HT1080 (cell line): ENCODE results near the gene IRX4. TPM values are rescaled to one million over a fixed set of nuclear protein-coding genes. Genes with fewer than 3 reads are reported as not detected.
"Not testable (repeated sequence)": the region's sequence is repeated elsewhere in the genome, so short reads cannot be mapped to it uniquely, and the experiment has no call there.

Experiments
- DNase-seq: peaks from one replicate; pipeline ENCODE4 v3.0.0-alpha.2; 2015; ENCODE audit warnings: low read depth
- total RNA-seq: library from RNA; depleted of rRNA; stranded (reverse); fragments of >200 nt; shearing (Covaris generic); gene quantifications from 2 replicates; pipeline ENCODE4 v1.2.3, GENCODE V29; 2014

The IRX4 gene
- total RNA-seq, 1 experiment from 2014 or later: not detected

DNA sequence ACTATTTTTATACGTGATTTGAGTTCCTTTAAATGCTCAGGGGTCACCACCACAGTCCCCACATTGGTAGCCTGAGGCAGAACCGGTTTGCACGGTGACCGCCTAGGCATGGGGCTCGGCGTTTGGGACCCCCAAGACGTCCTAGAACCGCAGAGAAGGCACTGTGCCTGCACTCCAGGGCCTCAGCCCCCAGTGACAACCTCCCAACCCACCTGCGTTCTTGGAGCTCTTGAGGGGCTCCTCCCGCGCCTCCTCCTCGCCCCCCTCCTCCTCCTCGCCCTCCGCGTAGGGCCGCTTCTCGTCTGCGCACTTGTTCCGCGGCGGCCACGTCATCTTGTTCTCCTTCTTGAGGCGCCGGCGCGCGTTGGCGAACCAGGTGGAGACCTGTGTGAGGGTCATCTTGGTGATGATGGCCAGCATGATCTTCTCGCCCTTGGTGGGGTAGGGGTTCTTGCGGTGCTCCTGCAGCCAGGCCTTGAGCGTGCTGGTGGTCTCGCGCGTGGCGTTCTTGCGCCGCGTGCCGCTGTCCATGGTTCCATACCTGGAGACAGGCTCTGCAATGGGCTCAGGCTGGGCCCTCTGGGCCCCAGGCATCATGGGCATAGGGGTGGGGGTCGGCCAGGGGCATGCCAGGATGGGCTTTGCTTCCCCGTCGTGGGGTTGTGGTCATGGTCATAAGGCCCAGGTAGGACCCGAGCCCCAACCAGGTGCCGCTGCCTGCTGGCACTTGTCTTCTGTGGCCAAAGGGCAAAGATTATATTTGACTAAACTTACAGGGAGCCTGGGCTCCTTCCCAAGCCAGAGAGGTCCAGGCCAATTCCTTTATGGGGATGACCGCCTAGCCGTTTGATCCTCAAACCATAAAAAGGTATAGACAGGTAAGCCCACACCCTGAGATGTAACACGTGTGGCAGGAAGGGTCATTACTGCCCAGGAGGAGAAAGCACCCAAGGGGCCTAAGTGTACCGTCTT lies 3.1 kb downstream of the IRX4 start:
- DNase-seq: no peak

DNA sequence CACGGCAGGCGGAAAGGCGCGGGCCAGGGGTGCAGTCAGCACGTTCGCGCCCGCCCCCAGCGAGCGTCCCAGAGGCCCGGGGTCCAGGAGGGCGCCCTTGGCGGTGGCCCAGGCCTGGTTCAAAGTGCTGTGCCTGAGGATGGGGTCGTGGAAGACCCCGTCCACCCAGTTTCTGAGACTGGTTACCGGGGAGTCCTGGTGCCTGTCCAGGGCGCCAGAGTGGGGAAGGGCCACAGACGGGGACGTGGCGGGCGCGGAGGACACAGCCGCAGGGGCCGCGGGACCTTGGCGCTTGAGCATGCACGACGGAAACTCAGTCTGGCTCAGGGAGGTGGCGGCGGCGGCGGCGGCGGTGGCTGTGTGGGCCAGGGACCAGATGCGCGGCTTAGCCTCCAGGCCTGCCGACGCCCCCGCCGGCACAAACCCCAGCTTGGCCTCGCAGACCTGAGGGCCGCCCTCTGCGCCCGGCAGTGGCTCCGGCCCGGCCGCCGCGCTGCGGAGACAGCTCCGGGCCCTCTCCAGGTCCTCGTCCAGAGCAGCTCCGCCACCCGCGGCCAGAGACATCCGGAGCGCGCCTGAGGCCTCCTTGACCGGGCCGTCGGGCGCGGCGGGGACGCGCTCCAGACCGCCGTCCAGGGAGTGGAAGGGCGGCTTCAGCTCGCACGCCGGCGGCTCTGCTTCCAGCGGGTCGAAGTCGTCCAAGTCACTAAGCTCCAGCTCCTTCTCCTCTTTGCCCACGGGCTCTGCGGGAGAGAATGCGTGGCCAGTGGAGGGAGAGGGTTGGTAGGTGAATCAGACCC lies 4.5 kb downstream of the IRX4 start:
- no peak for DNase-seq

DNA sequence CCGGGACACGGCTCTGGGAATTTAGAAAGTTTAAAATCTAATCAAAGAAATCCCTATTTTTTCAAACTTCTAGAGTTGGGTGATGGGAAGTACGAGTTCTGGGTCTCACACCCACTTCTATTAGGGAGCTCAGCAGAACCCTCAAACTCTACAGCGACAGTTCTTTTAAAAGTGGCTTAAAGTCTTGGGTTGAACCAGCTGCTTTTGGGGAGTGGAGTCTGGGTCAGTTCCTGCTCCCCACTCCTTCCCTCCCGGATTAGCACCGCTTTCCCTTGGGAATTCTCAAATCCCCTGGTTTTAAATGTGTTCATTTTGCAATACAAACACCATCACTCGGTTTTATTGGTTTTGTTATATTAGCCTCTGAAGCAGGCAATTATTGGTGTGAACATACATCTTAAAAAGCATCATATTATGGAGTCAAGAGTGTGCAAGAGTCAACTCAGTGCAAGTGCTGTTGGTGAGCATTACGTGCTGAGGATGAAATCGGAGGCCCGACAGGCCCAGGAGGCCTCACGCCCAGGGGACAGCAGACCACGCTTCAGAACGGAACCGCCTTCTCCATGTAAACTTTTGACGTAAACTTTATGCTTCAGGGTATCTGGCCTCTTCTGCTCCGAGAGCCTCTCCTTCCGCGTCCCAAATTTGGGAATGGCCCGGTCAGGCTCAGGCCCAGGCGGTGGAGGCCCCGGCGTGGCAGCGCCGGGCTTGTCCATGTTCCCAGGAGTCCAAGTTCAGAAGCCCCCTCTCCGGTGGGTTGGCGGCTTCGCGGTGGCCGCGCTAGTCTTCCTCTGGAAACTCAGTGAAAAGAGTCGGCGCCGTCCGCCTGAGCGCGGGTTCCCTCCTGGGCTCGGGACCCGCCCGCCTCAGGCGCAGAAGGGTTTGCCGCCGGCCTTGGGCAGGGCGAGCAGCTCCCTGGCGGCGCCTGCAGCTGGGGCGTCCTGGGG lies 5.3 kb downstream of the IRX4 start:
- no peak for DNase-seq

DNA sequence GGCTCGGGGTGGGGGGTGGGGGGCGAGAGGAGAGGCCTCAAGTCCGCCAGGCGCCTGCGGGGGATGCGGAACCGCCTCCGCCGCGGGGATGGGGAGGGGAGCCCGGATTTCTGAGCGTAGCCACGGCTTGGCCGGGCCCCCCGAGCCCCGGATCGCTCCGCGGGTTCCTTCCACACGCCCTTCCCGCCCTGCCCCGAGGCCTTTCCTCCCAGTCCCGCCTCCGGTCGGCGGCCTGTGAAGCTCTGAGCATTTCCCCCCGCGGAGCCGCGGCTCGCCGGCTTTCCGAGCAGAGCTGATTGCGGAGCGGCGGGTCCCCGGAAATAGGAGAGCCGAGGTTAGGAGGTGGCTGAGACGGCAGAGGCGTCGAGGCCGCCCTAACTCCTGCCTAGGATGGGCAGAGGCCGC lies 6.1 kb downstream of the IRX4 start:
- no peak for DNase-seq

DNA sequence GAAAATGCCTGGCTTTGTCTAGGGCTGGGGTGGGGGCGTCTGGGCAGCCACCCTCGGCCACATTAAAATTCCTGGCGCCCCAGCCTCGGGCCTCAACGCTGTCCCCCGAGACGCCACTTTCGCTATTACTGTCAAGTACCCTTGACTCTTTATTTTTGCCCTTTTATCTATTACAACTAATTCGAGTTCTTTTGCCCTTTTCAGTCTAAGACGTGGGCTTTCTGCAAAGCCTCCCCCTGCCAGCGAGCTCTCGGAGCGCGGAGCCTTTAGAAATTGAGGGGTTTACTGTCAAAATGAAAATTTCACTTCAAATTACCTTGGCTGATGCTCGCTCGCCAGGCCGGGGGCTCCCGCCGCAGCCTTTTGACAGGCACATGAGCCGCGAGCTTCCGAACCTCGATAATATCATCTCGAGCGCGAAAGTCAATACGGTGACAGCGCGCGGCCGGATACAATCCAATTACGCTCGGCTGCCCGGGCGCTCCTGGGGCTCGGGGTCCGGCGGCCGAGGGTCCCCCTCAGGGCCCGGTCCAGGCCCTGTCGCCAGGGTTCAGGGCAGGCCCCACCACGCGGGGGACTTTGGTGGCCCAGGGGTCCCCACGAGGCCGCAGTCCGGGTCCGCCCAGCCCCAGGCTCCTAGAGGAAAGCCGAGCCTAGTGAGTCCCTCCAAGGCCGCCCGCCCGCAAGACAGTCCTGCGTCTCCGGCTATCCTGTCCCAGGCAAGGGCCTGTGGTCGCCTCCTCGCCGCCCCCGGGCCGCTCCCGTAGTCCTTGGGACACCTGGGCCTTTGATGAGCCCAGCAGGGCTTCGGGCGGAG lies 6.7 kb downstream of the IRX4 start:
- no peak for DNase-seq

DNA sequence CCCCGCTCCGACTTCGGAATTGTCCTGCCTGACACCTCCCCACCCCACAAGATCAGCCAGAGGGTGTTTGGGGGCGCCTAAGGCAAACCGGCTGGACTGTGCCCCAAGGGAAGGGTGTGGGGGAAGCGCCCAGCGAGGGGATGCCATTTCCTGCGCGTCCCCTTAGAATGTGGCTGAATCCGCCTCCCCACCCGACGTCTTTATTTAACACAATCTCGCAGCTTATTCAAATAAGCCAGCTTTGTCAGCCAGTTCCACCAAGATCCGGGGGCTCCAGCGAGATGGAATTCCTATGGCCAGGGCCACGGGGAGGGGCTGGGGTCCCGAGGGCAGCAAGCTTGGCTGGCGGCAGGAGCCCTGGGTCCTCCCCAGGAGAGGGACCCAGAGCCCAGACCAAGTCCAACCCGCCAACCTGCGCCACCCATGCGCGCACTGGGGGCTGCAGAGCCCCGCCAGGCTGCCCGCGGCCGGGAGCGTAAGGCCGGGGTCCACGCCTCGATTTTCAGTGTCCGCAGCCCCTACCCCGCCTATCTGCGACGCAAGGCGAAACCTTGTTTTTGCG lies 7.4 kb downstream of the IRX4 start:
- no peak for DNase-seq

DNA sequence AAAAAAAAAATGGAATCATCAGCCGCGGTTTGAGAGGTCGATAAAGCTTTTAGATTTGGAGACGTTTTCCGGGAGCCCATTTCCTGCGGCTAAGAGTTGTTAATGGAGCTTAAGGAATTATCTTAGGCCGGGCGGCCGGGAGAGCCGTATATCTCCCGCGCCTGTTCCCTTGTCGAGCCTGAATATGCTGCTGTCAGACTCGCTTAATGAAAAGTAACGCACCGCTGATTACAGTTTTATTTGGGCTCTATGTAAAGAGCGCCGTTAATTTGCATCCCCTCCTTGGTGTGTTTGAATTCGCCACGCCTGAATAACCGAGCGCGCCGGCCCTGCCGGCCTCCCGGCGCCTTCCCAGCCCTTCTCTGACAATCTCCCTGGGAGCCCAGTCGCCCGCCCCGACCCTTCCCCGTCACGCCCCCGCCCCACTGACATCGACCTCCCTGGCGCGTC lies 7.9 kb downstream of the IRX4 start:
- DNase-seq: no peak

DNA sequence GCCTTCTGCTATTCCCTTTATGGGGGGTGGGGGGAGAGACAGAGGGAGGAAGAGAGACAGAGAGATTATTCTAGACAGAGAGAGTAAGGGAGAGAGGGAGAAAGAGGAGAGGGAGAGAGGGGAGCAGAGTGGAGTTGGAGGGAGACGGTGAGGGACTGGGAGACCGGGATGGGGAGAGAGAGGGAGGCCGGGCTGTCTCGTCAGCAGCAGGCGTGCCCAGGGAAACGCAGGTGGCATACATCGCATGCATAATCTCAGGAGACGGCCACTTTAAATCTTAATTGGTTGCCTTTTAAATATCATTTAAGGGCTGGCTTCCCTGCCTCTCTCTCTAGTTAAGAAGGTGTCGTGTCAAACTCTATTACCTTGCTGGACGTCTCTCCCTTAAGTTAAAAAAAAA lies 8.4 kb downstream of the IRX4 start:
- DNase-seq: no peak

DNA sequence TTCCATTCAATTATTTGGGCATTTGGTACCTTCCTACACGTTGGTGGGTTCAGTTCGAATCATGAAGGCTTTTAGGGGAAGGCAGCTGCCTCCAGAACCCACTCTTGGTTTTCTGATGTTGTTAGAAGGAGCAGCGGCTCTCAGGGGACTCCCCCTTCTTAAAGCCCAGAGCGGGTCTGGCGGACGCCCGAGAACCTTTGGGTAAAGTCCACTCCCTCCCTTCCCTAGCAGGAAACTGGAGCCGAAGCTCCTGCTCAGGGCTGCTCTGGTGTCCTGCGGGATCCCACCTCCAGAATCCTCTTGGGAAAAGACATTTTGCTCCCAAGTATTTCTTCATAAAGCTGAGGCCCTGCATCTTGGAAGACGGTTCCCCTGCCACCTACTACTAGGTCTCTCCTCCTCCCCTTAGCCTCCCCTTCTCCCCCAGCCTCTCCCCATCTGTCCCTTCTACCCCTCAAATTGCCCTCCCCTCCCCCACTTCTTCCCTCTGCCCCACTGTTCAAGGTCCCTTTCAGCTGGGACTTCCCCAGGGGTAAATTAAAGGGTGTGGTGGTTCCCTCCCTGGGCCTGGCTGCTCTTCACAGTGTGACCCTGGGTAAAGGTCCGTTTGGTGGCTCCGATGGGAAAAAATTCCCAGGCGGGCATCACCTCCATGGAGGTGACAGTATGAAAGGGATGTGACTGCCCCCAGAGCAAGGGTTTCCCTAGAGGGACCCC lies 9.3 kb downstream of the IRX4 start:
- DNase-seq: no peak

DNA sequence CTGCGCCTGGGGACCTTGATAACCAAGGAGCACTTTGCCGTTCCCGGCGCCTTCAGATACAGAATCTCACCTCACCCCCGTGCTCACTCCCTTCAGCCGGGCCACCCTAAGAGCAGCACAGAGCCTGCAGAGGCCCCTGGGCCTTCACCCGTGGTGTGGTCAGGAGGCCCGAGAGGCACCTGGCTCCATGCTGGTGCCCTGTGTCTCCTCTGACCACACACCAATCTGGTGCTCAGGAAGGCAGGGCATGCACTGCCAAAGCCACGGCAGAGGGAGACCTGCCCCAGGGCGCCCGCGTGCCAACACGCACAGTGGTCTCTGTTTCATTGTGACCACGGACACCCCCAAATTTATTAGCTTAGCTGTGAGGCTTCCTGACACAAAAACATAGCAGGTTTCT lies 11.3 kb downstream of the IRX4 start:
- no peak for DNase-seq

DNA sequence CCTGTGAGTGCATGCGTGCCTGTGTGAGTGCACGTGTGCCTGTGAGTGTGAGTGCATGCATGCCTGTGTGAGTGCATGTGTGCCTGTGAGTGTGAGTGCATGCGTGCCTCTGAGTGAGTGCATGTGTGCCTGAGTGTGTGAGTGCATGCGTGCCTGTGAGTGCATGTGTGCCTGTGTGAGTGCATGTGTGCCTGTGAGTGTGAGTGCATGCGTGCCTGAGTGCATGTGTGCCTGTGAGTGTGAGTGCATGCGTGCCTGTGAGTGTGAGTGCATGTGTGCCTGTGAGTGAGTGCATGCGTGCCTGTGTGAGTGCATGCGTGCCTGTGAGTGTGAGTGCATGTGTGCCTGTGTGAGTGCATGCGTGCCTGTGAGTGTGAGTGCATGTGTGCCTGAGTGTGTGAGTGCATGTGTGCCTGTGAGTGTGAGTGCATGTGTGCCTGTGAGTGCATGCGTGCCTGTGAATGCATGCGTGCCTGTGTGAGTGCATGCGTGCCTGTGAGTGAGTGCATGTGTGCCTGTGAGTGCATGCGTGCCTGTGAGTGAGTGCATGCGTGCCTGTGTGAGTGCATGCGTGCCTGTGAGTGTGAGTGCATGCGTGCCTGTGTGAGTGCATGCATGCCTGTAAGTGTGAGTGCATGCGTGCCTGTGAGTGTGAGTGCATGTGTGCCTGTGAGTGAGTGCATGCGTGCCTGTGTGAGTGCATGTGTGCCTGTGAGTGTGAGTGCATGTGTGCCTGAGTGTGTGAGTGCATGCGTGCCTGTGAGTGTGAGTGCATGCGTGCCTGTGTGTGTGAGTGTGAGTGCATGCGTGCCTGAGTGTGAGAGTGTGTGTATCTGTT lies 12.1 kb downstream of the IRX4 start:
- DNase-seq: not testable (repeated sequence)

DNA sequence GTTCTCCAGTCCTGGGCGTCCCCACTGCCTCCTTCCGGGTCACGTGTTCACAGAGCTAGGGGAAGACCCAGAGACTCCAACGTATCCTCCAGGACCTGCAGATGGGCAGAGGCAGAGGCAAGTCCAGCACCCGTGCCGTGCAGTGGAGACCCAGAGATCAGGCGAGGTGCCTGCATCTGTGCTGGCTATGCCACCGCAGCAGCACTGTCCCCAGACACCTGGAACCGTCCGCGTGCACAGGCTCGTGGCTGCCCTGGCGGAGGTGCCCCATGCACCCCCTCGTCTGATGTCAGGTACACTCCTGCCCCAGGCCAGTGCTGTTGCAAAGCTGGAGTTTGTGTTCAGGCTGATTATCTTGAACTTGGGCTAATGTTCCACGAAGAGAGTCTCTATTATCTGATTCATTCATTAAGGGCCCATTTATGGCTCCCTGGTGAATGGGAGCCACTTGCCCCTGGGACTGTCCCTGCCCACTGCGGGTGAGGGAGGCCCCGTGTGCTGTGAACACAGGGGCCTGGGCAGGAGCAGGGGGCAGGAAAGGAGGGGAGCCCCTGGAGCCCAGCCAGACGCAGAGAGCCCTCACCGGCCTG lies 13.7 kb downstream of the IRX4 start:
- no peak for DNase-seq

DNA sequence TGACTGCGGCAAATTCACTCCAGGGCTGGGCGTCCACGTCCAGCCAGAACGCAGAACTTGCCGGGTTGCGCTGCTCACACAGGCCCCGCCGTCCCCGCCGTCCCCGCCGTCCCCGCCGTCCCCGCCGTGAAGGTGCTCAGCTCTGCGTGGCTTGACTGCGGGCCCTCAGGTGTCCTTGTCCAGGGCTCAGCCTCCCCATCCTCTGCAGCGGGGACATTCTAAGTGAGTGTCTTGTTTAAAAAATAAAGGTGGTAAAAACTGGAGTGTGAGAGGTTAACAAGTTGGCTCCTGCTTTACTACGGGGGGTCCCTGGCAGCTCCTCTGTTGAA lies 14.9 kb downstream of the IRX4 start:
- no peak for DNase-seq

DNA sequence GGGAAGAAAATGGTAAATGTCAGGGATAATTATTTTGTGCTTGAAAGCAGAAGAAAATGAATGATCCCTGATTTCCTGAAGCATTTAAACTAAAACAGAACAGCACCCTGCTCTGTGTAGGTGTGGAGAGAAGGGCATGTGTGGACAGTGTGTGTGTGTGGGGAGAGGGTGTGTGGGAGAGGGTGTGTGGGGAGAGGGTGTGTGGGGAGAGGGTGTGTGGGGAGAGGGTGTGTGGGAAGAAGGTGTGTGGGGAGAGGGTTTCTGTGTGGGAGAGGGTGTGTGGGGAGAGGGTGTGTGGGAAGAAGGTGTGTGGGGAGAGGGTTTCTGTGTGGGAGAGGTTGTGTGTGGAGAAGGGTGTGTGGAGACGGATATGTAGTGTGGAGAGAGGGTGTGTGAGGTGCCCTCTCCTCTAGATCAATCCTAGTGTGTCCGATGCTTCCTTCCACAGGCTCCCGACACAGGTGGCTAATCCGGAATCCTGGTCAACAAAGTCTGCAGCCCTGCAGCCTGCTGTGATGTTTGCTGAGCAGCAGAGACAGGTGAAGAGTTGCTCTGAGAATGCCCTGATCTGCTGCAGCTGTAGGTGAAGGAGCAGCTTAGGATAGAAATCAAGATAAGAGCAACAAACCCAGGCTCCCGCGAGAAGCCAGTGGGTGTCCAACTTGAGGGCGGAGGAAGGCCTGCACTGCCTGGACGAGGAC lies 15.5 kb downstream of the IRX4 start:
- DNase-seq: no peak

DNA sequence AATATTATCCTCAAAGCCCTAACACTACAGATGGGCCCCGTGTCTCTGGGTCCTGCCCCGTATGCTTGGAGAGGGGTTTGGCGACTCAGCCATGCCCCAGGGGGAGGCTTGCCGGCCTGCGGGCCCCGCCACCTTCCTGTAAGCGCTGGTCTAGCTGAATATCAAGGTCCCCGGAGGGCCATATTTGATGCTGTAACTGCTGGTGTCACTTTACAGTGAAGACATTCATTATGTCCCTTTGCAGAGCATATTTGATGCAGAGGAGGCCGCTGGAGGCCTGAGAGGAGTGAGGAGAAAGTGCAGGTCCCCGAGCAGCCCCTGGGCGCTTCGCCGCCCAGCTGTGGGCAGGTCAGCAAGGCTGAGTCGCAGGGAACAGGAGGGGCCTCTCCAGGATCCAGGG lies 16.8 kb downstream of the IRX4 start:
- DNase-seq: no peak

DNA sequence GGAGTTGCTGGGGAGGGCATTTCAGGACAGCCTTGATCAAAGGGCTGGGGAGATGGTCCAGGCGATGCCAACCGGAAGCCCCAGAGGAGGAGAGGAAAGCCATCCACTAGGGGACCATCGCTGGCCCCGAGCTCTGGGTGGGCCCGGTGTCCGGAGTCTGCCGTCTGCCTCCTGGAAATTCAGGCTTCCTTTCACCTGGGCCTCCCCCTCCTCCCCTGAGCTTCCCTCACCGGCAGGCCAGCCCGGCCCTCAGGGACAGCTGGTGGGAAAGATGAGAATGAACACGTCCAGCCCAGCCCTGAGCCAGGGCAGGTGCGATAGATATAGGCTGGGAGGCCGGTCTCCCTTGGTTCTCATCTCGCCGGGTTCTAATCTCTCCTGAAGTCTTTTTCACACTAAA lies 17.2 kb downstream of the IRX4 start:
- DNase-seq: no peak

DNA sequence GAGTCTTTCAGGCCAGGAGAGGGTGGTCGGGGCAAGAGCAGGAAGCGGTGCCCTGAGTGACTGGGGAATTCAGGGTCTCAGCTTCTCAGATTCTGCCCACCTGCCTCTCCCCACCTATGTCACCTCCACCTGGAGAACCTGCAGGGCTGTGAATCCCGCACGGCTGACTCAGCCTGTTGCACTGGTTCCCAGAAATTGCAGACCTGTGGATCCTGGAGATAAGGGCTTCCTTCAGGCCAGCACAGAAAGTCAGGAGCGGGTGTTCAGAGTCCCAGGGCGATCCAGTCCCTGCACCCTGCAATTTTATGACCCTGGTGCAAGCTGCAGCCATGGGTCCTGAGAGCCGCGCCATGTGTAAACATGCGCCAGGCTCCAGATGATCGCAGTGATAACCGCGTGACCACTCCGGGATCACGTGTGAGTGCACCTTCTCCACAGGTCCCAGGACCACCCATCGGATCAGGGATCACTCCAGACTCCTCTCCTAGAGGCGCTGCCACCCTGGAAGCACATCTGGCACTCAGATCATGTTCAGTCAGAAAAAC lies 17.8 kb downstream of the IRX4 start:
- no peak for DNase-seq
